ENCODE data around the gene NUFIP1. TPM values are rescaled to one million over a fixed set of nuclear protein-coding genes. Genes with fewer than 3 reads are reported as not detected.

Gene NUFIP1
- total and polyA plus RNA-seq, 2 of the 8 experiments (the other 6 are each of a cell fraction or from before 2014, with no cell fraction given) = 4.6 to 16.6 TPM

- H4K91ac ChIP-seq (replicated peaks; ENCODE audit: insufficient read length, low read length) = no peak overlapping the region
- no peak overlapping the region for H3K4ac ChIP-seq (replicated peaks; ENCODE audit: insufficient read length, low read depth, low read length)
- no peaks in the 10 kb centered on the region for H3K4me1 ChIP-seq (replicated peaks in 1 of 4; ENCODE audit: control insufficient read depth in 3 of 4, insufficient read depth in 4 of 4, low read length in 3 of 4)
- no peak overlapping the region for H3K27ac ChIP-seq (ENCODE audit: low read depth, low read length)
- no peaks in the 10 kb centered on the region for H3K9me3 ChIP-seq (ENCODE audit: insufficient read depth in 2 of 2, low read depth in 1 of 2, low read length in 1 of 2)
- H3K14ac ChIP-seq (ENCODE audit: insufficient read length) = no peak overlapping the region
- no peak overlapping the region for H3K4me2 ChIP-seq (ENCODE audit: insufficient read depth in 1 of 2, low read depth in 2 of 2, low read length in 2 of 2)
- H2BK20ac ChIP-seq (ENCODE audit: low read length) = no peak overlapping the region
- ChIA-PET POLR2A (ENCODE audit: partially characterized antibody) (no interaction called here), CTCF (ENCODE audit: partially characterized antibody) (interaction anchor here (1.2 kb wide), 1 partner anchor 21 kb away, joined by 3 read pairs; no protein-coding TSS in a partner anchor)
- H2BK12ac ChIP-seq (ENCODE audit: low read depth, low read length) = no peak overlapping the region
- 77% methylated on average over 2 of the region's 2 CpGs; no CpG with 5 or more reads in 1 of the 2 experiments for WGBS, 2 experiments (ENCODE audit: extremely low coverage in 1 of 2, insufficient coverage in 1 of 2, insufficient read length in 1 of 2, insufficient replicate concordance in 2 of 2, low coverage in 1 of 2, low lambda C conversion rate in 2 of 2, missing lambda C conversion rate in 1 of 2)
- no peak overlapping the region for H2AFZ ChIP-seq (ENCODE audit: low read length)
- no peak overlapping the region for H3K56ac ChIP-seq (replicated peaks; ENCODE audit: insufficient read length, low read depth, low read length)
- no peak overlapping the region for H2BK15ac ChIP-seq (ENCODE audit: low read length)
- no peak overlapping the region for H2AK5ac ChIP-seq (ENCODE audit: low read depth, low read length)
- H3K27me3 ChIP-seq (replicated peaks in 1 of 4; ENCODE audit: control insufficient read depth in 3 of 4, extremely low read depth in 1 of 4, insufficient read depth in 3 of 4, low read length in 3 of 4) = no peaks in the 10 kb centered on the region
- no peak overlapping the region for H2BK5ac ChIP-seq (ENCODE audit: low read depth, low read length)
- no peak overlapping the region for H3K18ac ChIP-seq (ENCODE audit: extremely low read depth, low read length)
- no peak overlapping the region for H3K4me3 ChIP-seq (ENCODE audit: extremely low read depth in 1 of 4, insufficient read depth in 2 of 4, low read depth in 3 of 4, low read length in 4 of 4)
- no peak overlapping the region for H4K5ac ChIP-seq (ENCODE audit: insufficient read length, low read depth, low read length)
- DNase-seq (ENCODE audit: low read depth in 1 of 2, low spot score in 2 of 2) (no peak), FAIRE-seq (no peak)
- H3K79me1 ChIP-seq (ENCODE audit: low read depth, low read length) = no peaks in the 10 kb centered on the region
- no peaks in the 10 kb centered on the region for H4K20me1 ChIP-seq (replicated peaks in 1 of 2; ENCODE audit: control insufficient read depth in 1 of 2, insufficient read depth in 2 of 2, low read length in 2 of 2)
- H2BK120ac ChIP-seq (replicated peaks; ENCODE audit: low read depth, low read length) = no peak overlapping the region
- peaks cover 0 to 29% (median 12%) of the 10 kb centered on the region in 4 experiments; a peak in 6 of 8 replicates for H3K36me3 ChIP-seq (ENCODE audit: control insufficient read depth in 2 of 4, insufficient read depth in 4 of 4, low read length in 3 of 4)
- H3K9ac ChIP-seq (replicated peaks in 1 of 4; ENCODE audit: extremely low read depth in 1 of 4, low read depth in 3 of 4, low read length in 3 of 4) = no peak overlapping the region
- H4K8ac ChIP-seq (ENCODE audit: extremely low read depth, insufficient read depth, low read length) = no peak overlapping the region
- H3K79me2 ChIP-seq (ENCODE audit: control insufficient read depth in 1 of 2, insufficient read depth in 2 of 2, low read length in 2 of 2) = no peaks in the 10 kb centered on the region
- no peak overlapping the region for H3K23ac ChIP-seq (ENCODE audit: insufficient read length)
- no peaks in the 10 kb centered on the region for H3K23me2 ChIP-seq (ENCODE audit: low read depth, low read length)
- TF ChIP-seq POU5F1 (IDR thresholded peaks at IDR 0.05; ENCODE audit: low read depth, low read length) (no peak), MAFK (IDR thresholded peaks at IDR 0.05; ENCODE audit: low read depth, low read length) (no peak), TCF12 (IDR thresholded peaks at IDR 0.05; ENCODE audit: low read depth, low read length) (no peak), CBX8 (IDR thresholded peaks at IDR 0.05; ENCODE audit: borderline replicate concordance, low read depth, low read length) (no peak), SIX5 (IDR thresholded peaks at IDR 0.05; ENCODE audit: low read depth, low read length) (no peak), SUZ12 (IDR thresholded peaks at IDR 0.05; ENCODE audit: low read length) (no peak), TEAD4 (IDR thresholded peaks at IDR 0.05; ENCODE audit: low read depth, low read length) (no peak), RNF2 (IDR thresholded peaks at IDR 0.05; ENCODE audit: borderline replicate concordance, low read depth, low read length, missing control alignments, poor library complexity, severe bottlenecking) (no peak), KDM4A (IDR thresholded peaks at IDR 0.05; ENCODE audit: low read depth, low read length, severe bottlenecking) (no peak)
- TF ChIP-seq, protein P1, sequence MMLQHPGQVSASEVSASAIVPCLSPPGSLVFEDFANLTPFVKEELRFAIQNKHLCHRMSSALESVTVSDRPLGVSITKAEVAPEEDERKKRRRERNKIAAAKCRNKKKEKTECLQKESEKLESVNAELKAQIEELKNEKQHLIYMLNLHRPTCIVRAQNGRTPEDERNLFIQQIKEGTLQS (IDR thresholded peaks at IDR 0.05; ENCODE audit: insufficient read depth, low read depth, low read length) = no peak
- TF ChIP-seq, protein P2, sequence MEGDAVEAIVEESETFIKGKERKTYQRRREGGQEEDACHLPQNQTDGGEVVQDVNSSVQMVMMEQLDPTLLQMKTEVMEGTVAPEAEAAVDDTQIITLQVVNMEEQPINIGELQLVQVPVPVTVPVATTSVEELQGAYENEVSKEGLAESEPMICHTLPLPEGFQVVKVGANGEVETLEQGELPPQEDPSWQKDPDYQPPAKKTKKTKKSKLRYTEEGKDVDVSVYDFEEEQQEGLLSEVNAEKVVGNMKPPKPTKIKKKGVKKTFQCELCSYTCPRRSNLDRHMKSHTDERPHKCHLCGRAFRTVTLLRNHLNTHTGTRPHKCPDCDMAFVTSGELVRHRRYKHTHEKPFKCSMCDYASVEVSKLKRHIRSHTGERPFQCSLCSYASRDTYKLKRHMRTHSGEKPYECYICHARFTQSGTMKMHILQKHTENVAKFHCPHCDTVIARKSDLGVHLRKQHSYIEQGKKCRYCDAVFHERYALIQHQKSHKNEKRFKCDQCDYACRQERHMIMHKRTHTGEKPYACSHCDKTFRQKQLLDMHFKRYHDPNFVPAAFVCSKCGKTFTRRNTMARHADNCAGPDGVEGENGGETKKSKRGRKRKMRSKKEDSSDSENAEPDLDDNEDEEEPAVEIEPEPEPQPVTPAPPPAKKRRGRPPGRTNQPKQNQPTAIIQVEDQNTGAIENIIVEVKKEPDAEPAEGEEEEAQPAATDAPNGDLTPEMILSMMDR (IDR thresholded peaks at IDR 0.05; ENCODE audit: control extremely low read depth in 1 of 3, insufficient read depth in 1 of 3, low read depth in 1 of 3, low read length in 3 of 3) = no peak
Measured at GRCh38 chr13:45004096-45004495, 14.8 kb upstream of the NUFIP1 start.
